DMS53 treated with DMSO at 0.1 percent for 48 hours (cell line): ENCODE results near the gene GRIN1.

Experiments used
- DNase-seq: peaks from one replicate; lab custom pipeline; 2025; ENCODE audit not compliant: unreplicated experiment; lab: John Stamatoyannopoulos, UW

GRIN1 gene

GRCh38 chr9:137213160-137214060, 74.5 kb downstream of the GRIN1 start:
- DNase-seq = no peak

- no peak for DNase-seq
Observed at GRCh38 chr9:137214620-137215019, 75.7 kb downstream of the GRIN1 start.

GRCh38 chr9:137215196-137215986, 76.4 kb downstream of the GRIN1 start:
- DNase-seq = no peak

GRCh38 chr9:137216188-137216965, 77.4 kb downstream of the GRIN1 start:
- no peak for DNase-seq

- DNase-seq = no peak
Observed at GRCh38 chr9:137217276-137218211, 78.6 kb downstream of the GRIN1 start.

- no peak for DNase-seq
Observed at GRCh38 chr9:137218212-137218753, 79.3 kb downstream of the GRIN1 start.
